Fibroblast of skin of left biceps (primary cell): Measurements from ENCODE around the gene TRABD2B.

Experiments used
- DNase-seq, 2 experiments: peaks; one replicate each; pipeline ENCODE4 v3.0.0-alpha.2; 2013; ENCODE audit warnings: low read depth in 2 of 2

Gene TRABD2B

GRCh38 chr1:47778280-47778679 lies 218.9 kb downstream of the TRABD2B start:
- DNase-seq: no peak

- DNase-seq: no peak
Measured at GRCh38 chr1:47777322-47777721, 219.9 kb downstream of the TRABD2B start.

- DNase-seq: no peak
Measured at GRCh38 chr1:47776667-47777131, 220.5 kb downstream of the TRABD2B start.

DNA sequence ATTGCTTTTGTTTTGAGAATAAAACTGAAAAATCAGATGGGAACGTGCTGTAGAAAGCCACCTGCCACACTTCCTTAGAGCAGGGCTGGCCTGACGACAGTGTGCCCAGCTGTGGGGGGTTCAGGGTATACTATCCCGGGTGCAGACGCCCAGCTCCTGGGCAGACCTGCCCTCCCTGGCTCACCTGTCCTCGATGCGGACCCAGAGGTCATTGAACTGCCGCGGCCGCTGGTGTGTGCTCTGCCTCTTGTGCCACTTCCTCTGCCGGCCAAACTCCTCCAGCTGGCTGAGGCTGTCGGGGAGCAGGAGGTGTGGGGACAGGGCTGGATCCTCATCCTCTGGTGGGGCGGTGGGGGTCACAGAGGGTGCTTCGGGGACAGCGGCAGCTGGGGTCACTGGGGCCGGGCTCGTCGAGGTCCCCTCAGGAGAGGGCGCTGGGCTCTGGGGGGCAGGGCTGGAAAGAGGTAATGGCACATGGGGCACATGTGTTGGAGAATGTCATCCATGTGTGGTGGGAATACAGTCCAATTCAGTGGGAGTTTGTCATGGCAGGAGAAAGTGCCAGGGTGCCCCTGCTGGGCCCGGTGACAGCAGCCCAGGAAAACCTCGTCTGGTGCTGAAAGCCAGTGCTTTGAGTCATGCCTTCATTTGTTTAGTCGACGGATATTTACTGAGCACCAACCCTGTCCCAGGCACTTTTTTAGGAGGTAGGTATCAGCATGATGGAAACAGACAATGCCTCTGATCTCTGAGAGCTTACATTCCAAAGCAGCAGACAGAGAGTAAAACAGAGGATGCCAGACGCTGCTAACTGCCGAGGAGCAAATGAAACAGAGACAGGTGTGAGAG lies 222.0 kb downstream of the TRABD2B start:
- no peak for DNase-seq

GRCh38 chr1:47772960-47773682 lies 224.1 kb downstream of the TRABD2B start:
- no peak for DNase-seq

DNA sequence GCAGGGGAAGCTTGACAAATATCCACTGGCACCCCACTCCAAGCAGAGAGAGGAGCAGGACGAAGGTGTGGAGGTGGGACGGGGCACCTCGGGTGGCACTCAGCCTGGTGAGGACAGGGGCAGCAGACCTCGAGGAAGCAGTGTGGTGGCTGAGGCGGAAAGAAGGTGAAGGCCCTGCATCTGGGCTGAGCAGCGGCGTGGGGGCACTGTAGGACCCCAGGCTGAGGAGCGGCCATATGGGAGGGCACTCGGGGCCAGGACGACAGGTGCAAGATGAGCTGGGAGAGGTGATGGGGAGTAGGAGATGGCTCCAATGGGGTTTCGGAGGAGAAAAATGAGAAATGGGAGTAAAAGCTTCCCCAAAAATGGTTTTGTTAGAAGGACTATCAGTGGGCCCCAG lies 224.9 kb downstream of the TRABD2B start:
- DNase-seq: no peak

DNA sequence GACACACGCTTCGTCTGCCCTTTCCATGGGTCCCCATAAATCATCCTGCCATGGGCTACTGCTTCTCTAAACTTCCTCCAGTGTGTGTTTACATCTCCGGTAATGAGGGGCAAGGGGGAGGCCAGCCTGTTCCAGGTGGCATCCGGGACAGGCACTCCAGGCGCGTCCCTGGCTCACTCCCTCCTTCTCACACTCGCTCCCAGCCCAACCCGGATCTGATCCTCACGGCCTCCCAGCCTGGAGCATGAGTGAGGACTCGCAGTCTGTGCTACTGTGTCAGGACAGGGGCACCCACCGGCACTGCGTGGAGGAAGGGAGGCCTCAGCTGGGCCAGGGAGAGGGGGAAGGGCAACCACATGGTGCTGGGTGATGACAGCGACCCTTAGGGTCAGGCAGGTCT lies 225.4 kb downstream of the TRABD2B start:
- no peak for DNase-seq

DNA sequence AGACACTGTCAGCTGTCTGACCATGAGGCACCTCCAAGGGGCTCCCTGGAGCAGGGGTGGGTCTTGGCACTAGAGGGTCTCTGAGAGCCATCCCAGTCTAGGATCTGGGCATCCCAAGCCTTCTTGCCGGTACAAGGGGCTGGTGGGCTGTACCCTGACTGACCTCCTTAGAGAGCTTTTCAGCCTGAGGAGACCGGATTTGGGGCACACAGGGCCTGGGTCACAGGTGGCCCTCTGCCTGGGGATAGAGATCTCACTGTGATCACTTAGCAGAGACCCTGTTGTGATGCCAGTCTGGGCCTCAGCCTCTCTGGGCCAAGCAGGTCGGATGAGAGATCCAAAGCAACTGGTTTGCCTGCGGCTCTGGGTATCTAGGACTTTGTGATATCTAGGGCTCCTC lies 227.2 kb downstream of the TRABD2B start:
- no peak for DNase-seq

- no peak for DNase-seq
Measured at GRCh38 chr1:47769295-47769694, 227.9 kb downstream of the TRABD2B start.

- DNase-seq: no peak
Measured at GRCh38 chr1:47767741-47768100, 229.5 kb downstream of the TRABD2B start.

DNA sequence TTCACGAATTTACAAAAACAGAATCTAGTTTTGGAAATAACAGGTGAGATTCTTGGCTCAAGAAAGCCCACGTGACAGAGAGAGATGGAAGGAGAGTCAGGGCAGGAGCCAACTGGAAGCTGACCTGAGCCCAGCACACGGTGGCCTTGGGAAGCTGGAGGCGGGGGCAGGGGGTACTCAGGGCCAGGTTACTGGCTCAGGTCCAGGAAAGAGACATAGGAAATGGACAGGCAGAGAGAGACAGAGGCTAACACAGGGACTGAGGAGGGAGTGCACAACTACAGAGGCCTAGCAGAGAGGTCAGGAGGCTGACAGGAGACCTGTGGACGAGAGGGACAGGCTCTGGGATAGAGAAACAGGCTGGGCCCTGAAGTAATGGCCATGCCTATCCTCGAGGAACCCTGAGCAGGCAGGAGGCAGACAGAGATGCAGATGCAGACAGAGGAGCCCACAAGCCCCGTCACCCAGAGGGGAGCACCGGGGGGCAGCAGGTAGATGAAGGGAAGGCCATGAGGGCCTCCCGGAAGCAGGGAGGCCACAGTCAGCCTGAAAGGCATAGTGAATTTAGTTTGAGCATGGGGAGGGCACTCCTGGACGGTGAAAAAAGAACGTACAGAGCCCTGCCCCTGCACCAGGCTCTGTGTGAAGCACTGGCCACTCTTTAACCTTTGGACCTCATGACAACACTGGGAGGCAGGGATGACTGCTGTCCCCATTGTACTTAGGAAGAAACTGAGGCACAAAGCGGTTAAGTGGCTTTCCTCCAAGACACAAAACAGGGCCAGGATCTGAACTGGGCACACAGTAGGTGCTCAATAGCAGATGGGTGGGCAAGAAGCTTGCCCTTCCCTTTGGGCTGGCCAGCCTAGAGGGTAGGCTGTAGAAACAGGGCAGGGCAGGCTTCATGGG lies 230.1 kb downstream of the TRABD2B start:
- DNase-seq: no peak

DNA sequence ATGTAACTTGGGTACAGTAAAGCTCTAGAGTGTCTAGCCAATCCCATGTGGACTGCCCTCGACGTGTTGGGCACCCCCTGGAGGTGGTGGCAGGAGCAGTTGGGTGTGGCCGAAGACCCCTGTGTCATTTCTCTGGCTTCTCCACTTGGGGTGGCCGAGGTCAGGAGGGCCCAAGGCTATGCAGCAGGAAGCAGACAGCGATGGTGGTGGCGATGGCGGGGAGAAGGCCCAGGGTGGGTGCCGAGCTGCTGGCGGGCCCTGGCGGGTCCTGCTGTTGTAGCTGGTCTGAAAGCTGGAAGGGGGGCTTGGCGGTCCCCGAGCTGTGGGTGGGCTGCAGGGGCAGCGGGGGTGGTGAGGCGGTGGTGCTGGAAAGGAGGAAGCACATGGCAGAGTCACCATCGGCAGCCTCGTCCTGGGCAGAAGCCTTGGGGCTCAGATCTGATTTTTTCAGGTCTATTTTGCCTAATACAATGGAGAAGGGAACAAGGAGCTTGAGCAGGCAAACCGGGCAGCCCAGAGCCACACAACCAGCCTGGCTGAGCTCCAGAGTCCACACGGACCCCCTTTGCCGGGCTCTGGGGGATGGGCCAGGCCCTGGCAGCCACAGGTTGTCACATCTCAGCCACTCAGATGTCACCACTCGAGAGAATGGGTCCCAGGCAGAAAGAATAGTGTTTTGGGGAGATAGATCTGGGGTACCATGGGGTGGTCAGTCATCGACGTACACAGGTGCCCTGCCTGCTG lies 231.3 kb downstream of the TRABD2B start:
- DNase-seq: no peak

- DNase-seq: no peak
Measured at GRCh38 chr1:47765236-47765635, 231.9 kb downstream of the TRABD2B start.

DNA sequence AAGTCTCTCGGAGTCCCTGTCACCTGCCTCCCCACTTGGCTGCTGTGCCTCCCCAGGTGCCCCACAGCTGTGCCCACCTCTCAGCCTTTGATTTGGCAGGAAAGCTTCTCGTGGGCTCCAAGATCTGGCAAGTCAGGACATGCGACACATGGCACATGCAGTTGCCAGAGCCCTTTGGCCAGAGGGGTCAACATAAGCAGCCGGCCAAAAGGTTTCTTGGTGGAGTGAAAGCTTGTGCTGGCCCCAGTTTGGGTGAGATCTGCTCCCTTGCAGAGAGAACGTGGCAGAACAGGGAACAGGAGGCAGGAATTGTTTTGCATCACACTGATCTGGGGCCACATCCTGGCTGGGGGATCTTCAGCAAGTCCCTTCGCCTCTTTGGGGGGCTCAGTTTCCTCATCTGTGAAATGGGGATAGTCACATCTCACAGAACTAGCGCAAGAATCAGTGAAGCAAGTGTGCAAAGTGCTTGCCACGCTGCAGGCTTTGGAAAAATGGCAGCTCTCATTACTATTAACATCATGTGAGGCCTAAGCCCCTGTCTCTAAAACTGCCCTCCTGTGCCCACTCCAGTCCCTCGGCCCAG lies 232.6 kb downstream of the TRABD2B start:
- DNase-seq: no peak

DNA sequence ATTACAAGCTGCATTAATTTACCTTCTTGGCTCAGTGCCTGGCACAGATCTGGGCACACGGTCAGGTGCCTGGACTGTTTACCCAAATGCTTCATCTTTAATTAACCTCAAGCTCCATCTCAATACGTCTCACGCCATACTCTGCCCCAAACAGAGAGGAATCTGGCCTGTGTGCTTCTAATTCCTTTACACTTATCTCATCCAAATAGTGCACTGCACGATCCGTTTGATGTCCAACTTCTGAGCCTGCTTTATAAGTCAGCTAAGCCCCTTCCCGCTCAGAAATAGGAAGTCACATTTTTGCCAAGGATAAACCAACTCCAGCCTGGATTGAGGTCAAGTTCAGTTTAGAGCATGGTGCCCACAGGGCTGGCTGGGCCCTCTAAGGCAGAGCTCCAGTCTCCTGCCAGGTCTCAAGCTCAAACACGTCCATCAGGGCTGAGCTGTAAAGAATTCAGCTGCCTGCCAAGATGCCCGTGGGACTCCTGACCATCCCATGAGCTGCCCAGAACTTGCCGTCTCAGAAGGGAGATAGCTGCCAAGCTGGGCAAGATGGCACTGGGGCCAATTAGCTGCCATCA lies 233.5 kb downstream of the TRABD2B start:
- no peak for DNase-seq

DNA sequence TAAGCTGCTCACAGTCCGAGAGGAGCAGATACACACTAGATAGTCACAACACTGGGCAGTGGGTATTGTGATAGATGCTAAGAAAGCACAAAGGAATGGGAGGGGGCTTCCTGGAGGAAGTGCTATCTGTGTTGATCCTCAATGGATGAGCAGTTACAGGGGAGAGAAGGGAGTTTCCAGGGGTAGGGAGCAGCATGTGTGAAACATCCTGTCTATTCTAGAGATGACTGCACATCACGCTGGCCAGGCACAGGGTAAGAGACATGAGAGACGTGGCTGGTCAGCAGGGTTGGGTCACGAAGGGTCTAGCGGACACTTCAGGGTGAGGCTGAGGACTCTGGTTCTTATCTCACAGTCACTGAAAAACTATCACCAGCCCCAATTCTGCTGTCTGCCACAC lies 235.2 kb downstream of the TRABD2B start:
- no peak for DNase-seq

DNA sequence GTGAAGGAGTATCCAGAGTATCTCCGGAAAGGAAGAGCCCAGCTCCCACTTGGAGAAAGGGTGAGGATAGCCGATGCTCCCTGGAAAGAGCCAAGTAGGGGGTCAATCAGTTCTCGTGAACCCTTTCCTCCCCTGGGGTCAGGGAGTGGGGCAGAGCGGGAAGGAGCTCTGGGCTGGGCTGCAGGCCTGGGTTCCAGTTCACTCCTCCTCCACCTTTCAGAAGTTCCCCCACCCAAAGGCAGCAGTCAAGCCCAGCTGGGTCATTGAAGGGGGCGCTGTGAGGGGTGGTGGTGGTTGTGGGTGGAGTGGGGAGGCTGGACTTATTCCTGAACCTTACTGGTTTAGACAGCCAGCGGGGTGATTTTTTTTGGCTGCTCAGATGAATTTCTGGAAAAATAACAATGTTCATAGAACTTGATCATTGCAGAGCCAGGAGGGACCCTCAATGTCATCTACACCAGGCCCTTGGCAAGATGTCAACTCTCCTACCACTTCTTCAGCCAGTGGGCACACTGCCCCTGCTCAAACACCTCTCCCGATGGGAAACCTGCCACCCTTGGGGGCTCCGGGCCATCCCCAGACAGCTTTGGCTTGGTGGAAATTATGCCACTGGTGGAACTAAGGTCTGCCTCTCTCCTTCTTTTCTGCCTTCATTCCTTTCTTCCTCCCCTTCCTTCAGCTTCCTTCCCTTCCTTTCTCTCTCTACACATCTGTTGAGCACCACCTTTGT lies 235.8 kb downstream of the TRABD2B start:
- no peak for DNase-seq

DNA sequence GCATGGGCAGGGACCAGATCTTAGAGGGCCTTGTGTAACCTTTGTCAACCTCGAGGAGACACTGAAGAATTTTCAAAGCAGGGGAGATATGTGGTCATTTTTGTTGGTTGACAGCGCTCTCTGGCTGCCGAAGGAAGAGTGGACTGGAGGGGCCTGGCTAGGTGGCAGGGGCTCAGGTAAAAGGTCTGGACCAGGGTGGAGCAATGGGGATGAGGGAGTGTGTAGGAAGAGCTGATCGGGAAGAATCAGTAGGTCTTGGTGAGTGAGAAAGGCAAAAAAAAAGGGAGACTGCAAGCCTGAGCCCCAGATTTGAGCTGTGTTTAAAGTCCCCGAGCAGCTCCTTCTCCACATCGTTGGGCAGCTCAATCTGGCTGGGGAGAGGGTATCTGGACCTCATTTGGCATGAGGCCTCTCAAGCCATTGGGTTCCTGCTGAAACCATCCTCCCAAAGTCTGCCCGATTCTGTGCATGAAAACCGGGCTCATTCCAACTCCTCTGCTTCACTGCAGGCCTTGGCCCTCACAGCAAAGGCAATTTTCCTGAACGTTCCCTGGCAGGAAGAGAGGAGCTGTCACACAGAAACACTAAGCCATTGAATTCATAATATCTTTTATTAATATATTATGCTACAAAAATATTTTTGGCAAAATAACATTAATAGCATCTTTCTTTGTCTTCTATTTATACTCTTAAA lies 237.1 kb downstream of the TRABD2B start:
- no peak for DNase-seq

GRCh38 chr1:47759251-47759935 lies 237.8 kb downstream of the TRABD2B start:
- DNase-seq: no peak
